ENCODE data around the gene MOB3C.

The MOB3C gene

GRCh38 chr1:46605232-46605631 lies 11.4 kb downstream of the MOB3C start:
- no peak overlapping the region for H3K4me3 ChIP-seq (ENCODE audit: low read length)
- no peak for DNase-seq (ENCODE audit: low read depth)
- TF ChIP-seq CTCF (conservative IDR thresholded peaks at IDR 0.05; ENCODE audit: low read depth, low read length), result no peak

GRCh38 chr1:46603858-46604549 lies 12.6 kb downstream of the MOB3C start, which contains the start of gene MKNK1:
Gene MKNK1 (minus strand): TSS chr1:46604268. CDS start chr1:46583327, 20,941 bp downstream.
- DNase-seq (ENCODE audit: low read depth), result peak; percentile 68
- TF ChIP-seq CTCF (conservative IDR thresholded peaks at IDR 0.05; ENCODE audit: low read depth, low read length), result peak; percentile 20
- peak within 1 kb of the TSS; percentile 92 for H3K4me3 ChIP-seq (ENCODE audit: low read length)

- no peak for TF ChIP-seq CTCF (conservative IDR thresholded peaks at IDR 0.05; ENCODE audit: low read depth, low read length)
- peak overlapping the region; percentile 92 for H3K4me3 ChIP-seq (ENCODE audit: low read length)
- DNase-seq (ENCODE audit: low read depth), result no peak
Measured at GRCh38 chr1:46603481-46603857, 13.1 kb downstream of the MOB3C start.

- H3K4me3 ChIP-seq (ENCODE audit: low read length), result no peak overlapping the region
- no peak for TF ChIP-seq CTCF (conservative IDR thresholded peaks at IDR 0.05; ENCODE audit: low read depth, low read length)
- DNase-seq (ENCODE audit: low read depth), result no peak
Measured at GRCh38 chr1:46601257-46602007, 15.2 kb downstream of the MOB3C start.

- H3K4me3 ChIP-seq (ENCODE audit: low read length), result no peak overlapping the region
- no peak for DNase-seq (ENCODE audit: low read depth)
Measured at GRCh38 chr1:46599059-46599970, 17.3 kb downstream of the MOB3C start.

GRCh38 chr1:46596846-46597245 lies 19.8 kb downstream of the MOB3C start:
- no peak overlapping the region for H3K4me3 ChIP-seq (ENCODE audit: low read length)
- peak; percentile 16 for DNase-seq (ENCODE audit: low read depth)
- no peak for TF ChIP-seq CTCF (conservative IDR thresholded peaks at IDR 0.05; ENCODE audit: low read depth, low read length)

More at GRCh38 chr1:46599059-46599970, 17.3 kb downstream of the MOB3C start:
- no peak for TF ChIP-seq CTCF (conservative IDR thresholded peaks at IDR 0.05; ENCODE audit: low read depth, low read length)

Measured in retinal pigment epithelial cell (primary cell).